ENCODE measurements around the gene INTS14. TPM values are rescaled to one million over a fixed set of nuclear protein-coding genes. Genes with fewer than 3 reads are reported as not detected.

INTS14 gene
- total RNA-seq, 1 experiment from 2014 or later: 53.7 TPM

GRCh38 chr15:65584241-65584640, 26.7 kb downstream of the INTS14 start:
- Histone ChIP-seq H3K4me1 (replicated peaks; ENCODE audit: insufficient read depth) (no peaks in the 10 kb centered on the region), H3K27ac (no peak overlapping the region), H3K4me3 (no peak overlapping the region), H3K4me2 (no peak overlapping the region), H4K20me1 (ENCODE audit: insufficient read depth) (no peaks in the 10 kb centered on the region), H3K79me2 (ENCODE audit: low read depth) (no peaks in the 10 kb centered on the region), H3K9me3 (ENCODE audit: insufficient read depth, low read depth) (no peaks in the 10 kb centered on the region), H3K27me3 (ENCODE audit: insufficient read depth, low read depth) (no peaks in the 10 kb centered on the region), H3K9me2 (ENCODE audit: insufficient read depth) (no peaks in the 10 kb centered on the region), H3F3A (ENCODE audit: insufficient read depth, low read depth) (peaks cover 3% of the 10 kb centered on the region; the same call in 1 of the 2 replicates), H2AFZ (no peak overlapping the region), H3K36me3 (ENCODE audit: low read depth) (peaks cover 5% of the 10 kb centered on the region; the same call in 1 of the 2 replicates)
- DNase-seq: no peak
- BruUV-seq (replicated peaks): no TSS peak
- intact Hi-C loops (cut with micrococcal nuclease; ENCODE audit: unreplicated experiment): no loop called here
- ChIA-PET CTCF (no interaction called here), POLR2A (ENCODE audit: unreplicated experiment) (no interaction called here)
- no peak for TF ChIP-seq EZH2 (IDR thresholded peaks at IDR 0.05; ENCODE audit: low read depth)
- no peak for TF ChIP-seq CTCF (conservative IDR thresholded peaks at IDR 0.05)

DNA sequence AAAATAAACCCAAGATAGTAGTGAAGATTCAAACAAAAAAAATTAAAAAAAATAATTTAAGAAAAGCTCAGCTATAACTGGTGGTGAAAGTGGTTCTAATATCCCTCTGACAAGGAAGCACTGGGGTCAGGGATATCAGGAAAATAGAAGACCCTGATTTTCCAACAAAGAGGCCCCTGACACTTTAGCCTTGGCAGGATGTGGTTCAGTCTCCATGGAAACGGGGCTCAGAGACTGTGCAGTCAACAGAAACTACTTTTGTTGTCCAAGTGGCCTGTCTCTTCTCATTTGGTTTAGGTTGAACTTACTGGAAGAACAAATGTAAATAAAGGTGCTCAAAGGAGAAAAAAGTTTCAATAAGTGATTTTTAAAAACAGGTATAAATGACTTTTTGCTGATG, 27.2 kb downstream of the INTS14 start:
- POLR2A ChIA-PET (ENCODE audit: unreplicated experiment): no interaction called here
- Histone ChIP-seq H3K36me3 (ENCODE audit: low read depth) (peaks cover 7% of the 10 kb centered on the region; the same call in 1 of the 2 replicates), H3K4me2 (no peak overlapping the region), H3K4me1 (replicated peaks; ENCODE audit: insufficient read depth) (no peaks in the 10 kb centered on the region), H3K9me3 (ENCODE audit: insufficient read depth, low read depth) (no peaks in the 10 kb centered on the region), H3K27ac (no peak overlapping the region), H2AFZ (no peak overlapping the region), H4K20me1 (ENCODE audit: insufficient read depth) (no peaks in the 10 kb centered on the region), H3K4me3 (no peak overlapping the region), H3F3A (ENCODE audit: insufficient read depth, low read depth) (peaks cover 3% of the 10 kb centered on the region; the same call in 1 of the 2 replicates), H3K79me2 (ENCODE audit: low read depth) (no peaks in the 10 kb centered on the region), H3K27me3 (ENCODE audit: insufficient read depth, low read depth) (no peaks in the 10 kb centered on the region), H3K9me2 (ENCODE audit: insufficient read depth) (no peaks in the 10 kb centered on the region)
- intact Hi-C loops (cut with micrococcal nuclease; ENCODE audit: unreplicated experiment): no loop called here
- CTCF ChIA-PET: no interaction called here
- DNase-seq: no peak
- TF ChIP-seq CTCF (conservative IDR thresholded peaks at IDR 0.05): no peak
- no peak for TF ChIP-seq EZH2 (IDR thresholded peaks at IDR 0.05; ENCODE audit: low read depth)
- no TSS peak for BruUV-seq (replicated peaks)

DNA sequence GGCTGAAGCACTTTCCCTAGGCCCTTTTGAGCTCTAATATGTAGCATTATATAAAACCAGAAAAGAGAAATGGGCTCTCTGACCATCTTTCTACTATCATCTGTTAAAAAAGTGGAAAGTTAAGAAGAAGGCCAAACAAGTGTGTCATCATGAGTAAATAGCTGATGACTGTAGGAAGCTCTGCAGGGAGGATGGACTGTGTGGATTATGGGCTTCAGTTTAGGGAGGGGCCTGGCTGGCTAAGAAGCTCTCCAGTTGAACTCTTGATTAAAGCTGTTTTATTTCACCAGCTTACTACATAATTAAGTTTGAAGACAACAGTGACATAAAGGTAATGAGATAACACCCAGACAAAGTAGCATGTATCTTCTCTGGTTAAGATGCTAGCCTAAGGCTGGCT, 30.6 kb downstream of the INTS14 start:
- no peak overlapping the region for H3K4me2 ChIP-seq
- POLR2A ChIA-PET (ENCODE audit: unreplicated experiment): no interaction called here
- no peak overlapping the region for H3K4me3 ChIP-seq
- H3K79me2 ChIP-seq (ENCODE audit: low read depth): no peaks in the 10 kb centered on the region
- H3K36me3 ChIP-seq (ENCODE audit: low read depth): peaks cover 7% of the 10 kb centered on the region; the same call in 1 of the 2 replicates
- no TSS peak for BruUV-seq (replicated peaks)
- intact Hi-C loops (cut with micrococcal nuclease; ENCODE audit: unreplicated experiment): no loop called here
- H4K20me1 ChIP-seq (ENCODE audit: insufficient read depth): no peaks in the 10 kb centered on the region
- no peaks in the 10 kb centered on the region for H3K4me1 ChIP-seq (replicated peaks; ENCODE audit: insufficient read depth)
- H3F3A ChIP-seq (ENCODE audit: insufficient read depth, low read depth): peaks cover 17% of the 10 kb centered on the region; the same call in 1 of the 2 replicates
- CTCF ChIA-PET: interaction anchor here (0.5 to 0.6 kb wide), 2 partner anchors 105 to 150 kb away, joined by 3 to 4 read pairs; no protein-coding TSS in a partner anchor
- H2AFZ ChIP-seq: no peak overlapping the region
- no peaks in the 10 kb centered on the region for H3K9me3 ChIP-seq (ENCODE audit: insufficient read depth, low read depth)
- H3K27me3 ChIP-seq (ENCODE audit: insufficient read depth, low read depth): no peaks in the 10 kb centered on the region
- DNase-seq: no peak
- no peaks in the 10 kb centered on the region for H3K9me2 ChIP-seq (ENCODE audit: insufficient read depth)
- TF ChIP-seq CTCF (conservative IDR thresholded peaks at IDR 0.05): no peak
- no peak for TF ChIP-seq EZH2 (IDR thresholded peaks at IDR 0.05; ENCODE audit: low read depth)
- no peak overlapping the region for H3K27ac ChIP-seq

Data from PC-9 (cell line).